Measurements from ENCODE around the gene NELL2. TPM values are rescaled to one million over a fixed set of nuclear protein-coding genes. Genes with fewer than 3 reads are reported as not detected.

Gene NELL2
- total and polyA plus RNA-seq, 8 donors, result 0.50 to 133 (median 3.1) TPM

DNA sequence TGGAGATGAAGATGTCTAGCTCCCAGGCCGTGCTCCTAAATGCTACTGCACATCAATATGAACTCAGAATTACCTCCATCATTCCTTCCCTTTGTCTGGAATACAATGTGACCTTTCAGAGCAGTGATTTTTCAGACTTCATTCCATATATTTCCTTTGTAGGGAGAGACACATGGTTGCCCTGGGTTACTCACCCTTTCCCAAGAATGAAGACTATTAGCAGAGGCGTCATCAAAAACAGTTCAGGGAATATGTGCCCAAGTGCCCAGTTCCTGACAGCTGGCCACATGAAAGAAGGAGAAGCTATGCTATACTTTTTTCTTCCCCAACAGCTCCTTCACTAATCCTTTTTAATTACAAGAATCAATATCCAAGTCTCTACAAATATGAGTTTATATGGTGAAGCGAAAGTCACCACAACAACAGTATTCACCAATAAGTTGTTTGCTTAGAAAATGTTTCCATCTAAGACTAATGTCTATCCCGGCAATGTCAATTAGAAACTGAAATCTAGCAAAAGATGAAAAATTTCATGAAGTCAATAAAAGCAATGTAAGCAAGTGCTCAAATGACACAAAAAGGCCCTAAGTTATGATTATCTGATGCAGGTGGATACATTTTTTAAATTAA lies 17.8 kb downstream of the NELL2 start:
- DNase-seq, result no peak
- H3K9me3 ChIP-seq, result peaks cover 0 to 12% (median 8%) of the 10 kb centered on the region in 4 donors
- intact Hi-C loops (cut with DNase I; ENCODE audit: low total_unique reads), result no loop called here
- 84 to 87% (median 86%) methylated on average over 4 of the region's 4 CpGs for WGBS, 5 donors
- no peak overlapping the region for H3K4me3 ChIP-seq
- H3K36me3 ChIP-seq, result no peaks in the 10 kb centered on the region
- TF ChIP-seq EP300 (IDR thresholded peaks at IDR 0.05) (no peak), POLR2A (IDR thresholded peaks at IDR 0.05) (no peak), POLR2AphosphoS5 (IDR thresholded peaks at IDR 0.05) (no peak)
- TF ChIP-seq, protein P1, sequence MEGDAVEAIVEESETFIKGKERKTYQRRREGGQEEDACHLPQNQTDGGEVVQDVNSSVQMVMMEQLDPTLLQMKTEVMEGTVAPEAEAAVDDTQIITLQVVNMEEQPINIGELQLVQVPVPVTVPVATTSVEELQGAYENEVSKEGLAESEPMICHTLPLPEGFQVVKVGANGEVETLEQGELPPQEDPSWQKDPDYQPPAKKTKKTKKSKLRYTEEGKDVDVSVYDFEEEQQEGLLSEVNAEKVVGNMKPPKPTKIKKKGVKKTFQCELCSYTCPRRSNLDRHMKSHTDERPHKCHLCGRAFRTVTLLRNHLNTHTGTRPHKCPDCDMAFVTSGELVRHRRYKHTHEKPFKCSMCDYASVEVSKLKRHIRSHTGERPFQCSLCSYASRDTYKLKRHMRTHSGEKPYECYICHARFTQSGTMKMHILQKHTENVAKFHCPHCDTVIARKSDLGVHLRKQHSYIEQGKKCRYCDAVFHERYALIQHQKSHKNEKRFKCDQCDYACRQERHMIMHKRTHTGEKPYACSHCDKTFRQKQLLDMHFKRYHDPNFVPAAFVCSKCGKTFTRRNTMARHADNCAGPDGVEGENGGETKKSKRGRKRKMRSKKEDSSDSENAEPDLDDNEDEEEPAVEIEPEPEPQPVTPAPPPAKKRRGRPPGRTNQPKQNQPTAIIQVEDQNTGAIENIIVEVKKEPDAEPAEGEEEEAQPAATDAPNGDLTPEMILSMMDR (IDR thresholded peaks at IDR 0.05), result no peak
- no peaks in the 10 kb centered on the region for H3K27me3 ChIP-seq
- H3K4me1 ChIP-seq, result no peaks in the 10 kb centered on the region
- no peak overlapping the region for H3K27ac ChIP-seq

DNA sequence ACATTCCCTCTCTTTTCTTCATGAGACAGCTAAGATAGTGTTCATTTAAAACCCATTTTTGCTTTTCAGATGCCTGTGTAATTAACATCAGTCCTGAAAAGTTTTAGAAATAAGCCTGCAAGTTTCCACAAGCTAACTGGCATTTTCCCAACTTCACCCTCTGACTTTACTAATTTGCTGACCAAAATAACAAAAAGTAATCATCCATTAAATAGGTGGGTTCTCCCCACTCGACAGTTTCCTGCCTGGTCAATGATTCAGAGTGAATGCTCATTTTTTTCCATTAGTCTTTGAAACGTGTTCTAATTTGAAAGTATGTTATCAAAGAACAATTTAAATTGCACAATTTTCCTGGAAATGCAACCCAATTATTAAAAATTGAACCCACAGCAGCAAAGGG lies 23.6 kb downstream of the NELL2 start:
- Histone ChIP-seq H3K27ac (no peak overlapping the region), H3K4me3 (no peak overlapping the region), H3K27me3 (no peaks in the 10 kb centered on the region), H3K4me1 (no peaks in the 10 kb centered on the region), H3K36me3 (no peaks in the 10 kb centered on the region), H3K9me3 (no peaks in the 10 kb centered on the region)
- TF ChIP-seq, protein P1 (IDR thresholded peaks at IDR 0.05), result no peak
- no peak for TF ChIP-seq POLR2A (IDR thresholded peaks at IDR 0.05)
- intact Hi-C loops (cut with DNase I; ENCODE audit: low total_unique reads), result no loop called here
- no peak for DNase-seq
- 29 to 38% (median 33%) methylated on average over 2 of the region's 2 CpGs for WGBS, 5 donors

DNA sequence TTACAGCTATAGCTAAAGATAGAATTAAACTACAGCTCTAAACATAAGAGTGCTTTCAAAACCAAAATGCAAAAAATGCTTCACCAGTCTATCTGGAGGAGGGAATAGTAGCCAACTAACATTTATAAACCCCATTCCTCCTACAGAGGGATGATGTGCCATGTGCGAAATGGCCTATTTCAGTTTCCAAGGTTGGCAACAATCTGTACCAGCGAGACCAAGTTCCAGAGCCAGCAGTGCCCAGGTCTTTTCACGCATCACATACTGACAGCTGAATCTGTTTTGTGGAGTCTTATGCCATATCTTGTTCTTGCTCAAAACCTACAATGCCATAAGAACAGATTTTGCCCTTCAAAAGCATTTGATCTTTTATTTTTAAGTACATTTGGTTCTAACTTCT lies 24.5 kb downstream of the NELL2 start:
- H3K27ac ChIP-seq, result no peak overlapping the region
- TF ChIP-seq POLR2AphosphoS5 (IDR thresholded peaks at IDR 0.05), result no peak
- TF ChIP-seq EP300 (IDR thresholded peaks at IDR 0.05), result no peak
- TF ChIP-seq, protein P1 (IDR thresholded peaks at IDR 0.05), result no peak
- no peaks in the 10 kb centered on the region for H3K36me3 ChIP-seq
- no peak overlapping the region for H3K4me3 ChIP-seq
- peaks cover 0 to 7% (median 2%) of the 10 kb centered on the region in 4 donors for H3K4me1 ChIP-seq
- 80 to 97% (median 92%) methylated on average over 3 of the region's 3 CpGs for WGBS, 5 donors
- no peak for DNase-seq
- intact Hi-C loops (cut with DNase I; ENCODE audit: low total_unique reads), result no loop called here
- H3K9me3 ChIP-seq, result no peaks in the 10 kb centered on the region
- H3K27me3 ChIP-seq, result no peaks in the 10 kb centered on the region

DNA sequence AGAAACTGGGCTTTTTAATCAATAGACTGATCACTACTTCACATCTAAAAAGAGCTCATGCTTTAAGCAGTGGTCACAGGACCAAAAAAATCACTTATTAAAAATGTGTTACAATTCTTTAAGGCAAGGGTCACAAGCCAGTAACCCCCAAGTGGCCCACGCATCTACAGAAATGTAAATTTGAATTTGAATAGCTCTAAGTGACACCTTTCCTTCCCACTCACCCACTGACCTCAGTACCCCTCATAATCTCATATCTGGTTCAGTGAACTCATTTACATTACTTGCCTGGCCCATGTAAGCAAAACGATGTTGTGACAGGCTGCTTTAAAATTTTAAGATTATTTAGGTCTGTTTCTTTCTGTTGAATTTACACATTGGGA lies 27.4 kb downstream of the NELL2 start:
- no peaks in the 10 kb centered on the region for H3K36me3 ChIP-seq
- TF ChIP-seq POLR2A (IDR thresholded peaks at IDR 0.05) (no peak), POLR2AphosphoS5 (IDR thresholded peaks at IDR 0.05) (no peak), EP300 (IDR thresholded peaks at IDR 0.05) (no peak)
- TF ChIP-seq, protein P1 (IDR thresholded peaks at IDR 0.05), result no peak
- intact Hi-C loops (cut with DNase I; ENCODE audit: low total_unique reads), result no loop called here
- H3K9me3 ChIP-seq, result no peaks in the 10 kb centered on the region
- no peak overlapping the region for H3K4me3 ChIP-seq
- no peaks in the 10 kb centered on the region for H3K27me3 ChIP-seq
- peaks cover 0 to 7% (median 2%) of the 10 kb centered on the region in 4 donors for H3K4me1 ChIP-seq
- DNase-seq, result no peak
- H3K27ac ChIP-seq, result peak overlapping the region in 1 of 5 donors; percentile 40
- WGBS, 5 donors, result 36 to 58% (median 45%) methylated on average over 2 of the region's 2 CpGs

Measured in stomach (tissue), 9 donors.